Right cardiac atrium (tissue), 5 donors: ENCODE data around the gene LXN. TPM values are rescaled to one million over a fixed set of nuclear protein-coding genes. Genes with fewer than 3 reads are reported as not detected.
"Not testable (repeated sequence)": the region's sequence is repeated elsewhere in the genome, so short reads cannot be mapped to it uniquely, and the experiment has no call there.

Experiments
- ATAC-seq, 2 donors: fragments of 200-7000 bp; cut with Tn5 transposase; one replicate each; pipeline versions ENCODE4 v1.8.0 to v1.9.1; 2020; ENCODE audit warnings: moderate library complexity in 2 of 2, mild to moderate bottlenecking in 1 of 2
- DNase-seq, 3 donors: peaks; one replicate each; pipeline ENCODE4 v3.0.0-alpha.2; 2020
- H3K27ac ChIP-seq: one replicate; pipeline ENCODE4 v1.5.1; 2013; ENCODE audit warnings: mild to moderate bottlenecking, low read length, control low read depth, moderate library complexity
- H3K27me3 ChIP-seq: one replicate; pipeline ENCODE4 v1.6.1; 2013; ENCODE audit not compliant: control insufficient read depth, insufficient read depth
- H3K4me1 ChIP-seq: one replicate; pipeline ENCODE4 v1.6.1; 2013; ENCODE audit warnings: low read length; ENCODE audit not compliant: control insufficient read depth, insufficient read depth
- H3K4me3 ChIP-seq: one replicate; pipeline ENCODE4 v1.5.1; 2013; ENCODE audit warnings: low read length, control low read depth
- H3K9me3 ChIP-seq: one replicate; pipeline ENCODE4 v1.6.1; 2013; ENCODE audit warnings: low read length; ENCODE audit not compliant: control insufficient read depth
- WGBS: extraction: QIAGEN DNeasy Blood & Tissue Kit; methylation state at CpG from one replicate; pipeline ENCODE4 v1.1.7; 2013; 5-methylcytosine and 5-hydroxymethylcytosine counted together
- intact Hi-C, 4 donors: fragments of 100-400 bp; cut with DNase I; formaldehyde crosslinking; loops; one replicate each; pipeline versions ENCODE4 v1.11.0 to v1.14.0; 2022 to 2023
- polyA plus RNA-seq: library from polyadenylated mRNA; stranded (reverse); fragments of 200-250 nt; gene quantifications from one replicate; pipeline ENCODE4 v1.2.3, GENCODE V29; 2013
- total RNA-seq, 4 donors: library from RNA; stranded (reverse); fragmentation: NEBNext Ultra II Directional; extraction: Animal tissue kit (Norgen Biotek cat#: 25700); gene quantifications; one replicate each; pipeline ENCODE4 v1.2.1, GENCODE V29; 2021
- donor health status: healthy with polysubstance abuse.
- donor health status: DM: no; HTN: yes; CAD: no.
- donor health status: DM: no; HTN: no; CAD: no.
- donor health status: DM: no; HTN: yes; CAD: no; lungs with severe emphysema.
- donor health status: DM: yes; HTN: yes; CAD: no.

Gene LXN
- total and polyA plus RNA-seq, 5 donors, result 9.7 to 27.3 (median 10.2) TPM

GRCh38 chr3:158702815-158703481, 30.5 kb upstream of the LXN start:
- intact Hi-C loops, result no loop called here
- no peaks in the 10 kb centered on the region for H3K4me1 ChIP-seq
- H3K27me3 ChIP-seq, result no peaks in the 10 kb centered on the region
- H3K9me3 ChIP-seq, result no peaks in the 10 kb centered on the region
- H3K27ac ChIP-seq, result no peak overlapping the region
- DNase-seq (no peak), ATAC-seq (no peak)
- no peak overlapping the region for H3K4me3 ChIP-seq
- WGBS, result 61% methylated on average over 4 of the region's 4 CpGs

- no peak overlapping the region for H3K4me3 ChIP-seq
- intact Hi-C loops, result no loop called here
- H3K27ac ChIP-seq, result no peak overlapping the region
- ATAC-seq, result no peak
- no peaks in the 10 kb centered on the region for H3K9me3 ChIP-seq
- 74% methylated on average over 4 of the region's 4 CpGs for WGBS
- no peaks in the 10 kb centered on the region for H3K27me3 ChIP-seq
- no peaks in the 10 kb centered on the region for H3K4me1 ChIP-seq
- no peak for DNase-seq
Measured at GRCh38 chr3:158701420-158702065, 29.1 kb upstream of the LXN start.

- intact Hi-C loops, result no loop called here
- no peak overlapping the region for H3K27ac ChIP-seq
- no peaks in the 10 kb centered on the region for H3K4me1 ChIP-seq
- no peaks in the 10 kb centered on the region for H3K9me3 ChIP-seq
- DNase-seq, result peak in 2 of 3 donors; percentile 46 to 59
- H3K27me3 ChIP-seq, result no peaks in the 10 kb centered on the region
- peak; percentile 61 to 79 for ATAC-seq
- no peak overlapping the region for H3K4me3 ChIP-seq
Measured at GRCh38 chr3:158700559-158700958, 28.1 kb upstream of the LXN start.

GRCh38 chr3:158696618-158697017, 24.2 kb upstream of the LXN start:
- Histone ChIP-seq H3K9me3 (no peaks in the 10 kb centered on the region), H3K4me3 (no peak overlapping the region), H3K27ac (no peak overlapping the region), H3K27me3 (no peaks in the 10 kb centered on the region), H3K4me1 (no peaks in the 10 kb centered on the region)
- intact Hi-C loops, result no loop called here
- no peak for DNase-seq
- WGBS, result 47% methylated on average over 2 of the region's 2 CpGs
- ATAC-seq, result no peak

DNA sequence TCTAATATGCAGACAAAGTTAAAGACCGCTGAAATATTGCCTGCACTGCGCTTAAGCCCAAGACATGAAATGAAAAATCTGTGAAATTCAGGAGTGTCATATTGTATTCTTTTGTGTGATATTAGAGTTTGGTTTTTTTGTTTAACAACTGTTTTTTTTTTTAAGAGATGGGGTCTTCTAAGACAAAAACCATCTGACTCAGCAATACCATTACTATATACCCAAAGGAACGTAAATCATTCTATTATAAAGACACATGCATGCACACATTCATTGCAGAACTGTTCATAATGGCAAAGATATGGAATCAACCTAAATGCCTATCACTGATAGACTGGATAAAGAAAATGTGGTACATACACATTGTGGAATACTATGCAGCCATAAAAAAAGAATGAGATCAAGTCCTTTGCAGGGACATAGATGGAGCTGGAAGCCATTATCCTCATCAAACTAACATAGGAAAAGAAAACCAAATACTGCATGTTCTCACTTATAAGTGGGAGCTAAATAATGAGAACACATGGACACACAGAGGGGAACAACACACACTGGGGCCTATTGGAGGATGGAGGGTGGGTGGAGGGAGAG, 21.5 kb upstream of the LXN start:
- intact Hi-C loops, result not testable (repeated sequence)
- 98% methylated on average over 3 of the region's 3 CpGs for WGBS

GRCh38 chr3:158685159-158685558, 12.7 kb upstream of the LXN start:
- 88% methylated on average over 2 of the region's 2 CpGs for WGBS
- Histone ChIP-seq H3K9me3 (no peaks in the 10 kb centered on the region), H3K4me1 (no peaks in the 10 kb centered on the region), H3K27ac (no peak overlapping the region), H3K4me3 (no peak overlapping the region), H3K27me3 (no peaks in the 10 kb centered on the region)
- DNase-seq (no peak), ATAC-seq (no peak)
- intact Hi-C loops, result no loop called here

More for the DNA sequence above, 21.5 kb upstream of the LXN start:
- not testable (repeated sequence) for DNase-seq, H3K4me1 ChIP-seq, ATAC-seq, H3K27me3 ChIP-seq, H3K9me3 ChIP-seq, H3K27ac ChIP-seq, H3K4me3 ChIP-seq

DNA sequence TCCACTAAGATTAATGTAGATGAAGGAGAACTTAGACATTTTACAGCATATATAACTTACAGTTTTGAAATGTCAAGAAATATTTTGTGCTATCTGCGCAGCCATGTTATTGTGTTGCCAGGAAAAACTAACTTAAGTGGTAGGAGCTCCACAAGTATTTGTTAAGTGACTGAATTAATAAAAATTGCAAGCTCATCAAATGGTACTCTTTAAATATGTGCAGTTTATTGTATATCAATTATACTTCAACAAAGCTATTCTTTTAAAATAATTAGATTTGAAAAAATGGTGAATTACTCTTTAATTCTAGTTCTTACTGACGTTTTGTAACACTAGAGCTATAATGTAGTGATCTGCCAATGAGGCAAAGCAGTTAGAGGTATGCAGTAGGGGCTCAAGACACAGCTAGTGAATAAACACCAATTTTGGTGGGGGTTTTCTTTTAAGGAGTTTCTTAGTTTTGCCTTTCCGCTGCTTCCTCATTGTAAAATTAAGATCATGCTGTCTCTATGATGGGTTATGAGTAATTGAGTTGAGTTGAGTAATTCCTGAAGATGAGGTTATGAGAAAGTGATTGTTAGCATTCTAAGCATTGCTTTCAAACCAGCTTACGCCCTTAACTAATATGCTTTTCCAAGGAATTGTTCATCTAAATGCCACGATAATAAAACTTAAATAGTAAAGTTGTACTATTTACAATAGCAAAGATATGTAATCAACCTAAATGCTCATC, 10.9 kb upstream of the LXN start:
- Histone ChIP-seq H3K27me3 (no peaks in the 10 kb centered on the region), H3K4me1 (no peaks in the 10 kb centered on the region), H3K4me3 (no peak overlapping the region), H3K27ac (no peak overlapping the region), H3K9me3 (no peaks in the 10 kb centered on the region)
- ATAC-seq, result no peak
- DNase-seq, result no peak
- WGBS, result 95% methylated on average over 5 of the region's 5 CpGs
- intact Hi-C loops, result no loop called here

GRCh38 chr3:158680861-158681260, 8.4 kb upstream of the LXN start:
- 89% methylated on average over 2 of the region's 2 CpGs for WGBS
- Histone ChIP-seq H3K27ac (no peak overlapping the region), H3K4me3 (no peak overlapping the region), H3K4me1 (no peaks in the 10 kb centered on the region), H3K27me3 (no peaks in the 10 kb centered on the region), H3K9me3 (no peaks in the 10 kb centered on the region)
- DNase-seq (no peak), ATAC-seq (no peak)
- intact Hi-C loops, result no loop called here

- DNase-seq, result no peak
- intact Hi-C loops, result no loop called here
- 22% methylated on average over 1 of the region's 1 CpG for WGBS
- Histone ChIP-seq H3K9me3 (no peaks in the 10 kb centered on the region), H3K27me3 (no peaks in the 10 kb centered on the region), H3K27ac (no peak overlapping the region), H3K4me3 (no peak overlapping the region), H3K4me1 (no peaks in the 10 kb centered on the region)
- no peak for ATAC-seq
Measured at GRCh38 chr3:158679547-158680000, 7.1 kb upstream of the LXN start.

DNA sequence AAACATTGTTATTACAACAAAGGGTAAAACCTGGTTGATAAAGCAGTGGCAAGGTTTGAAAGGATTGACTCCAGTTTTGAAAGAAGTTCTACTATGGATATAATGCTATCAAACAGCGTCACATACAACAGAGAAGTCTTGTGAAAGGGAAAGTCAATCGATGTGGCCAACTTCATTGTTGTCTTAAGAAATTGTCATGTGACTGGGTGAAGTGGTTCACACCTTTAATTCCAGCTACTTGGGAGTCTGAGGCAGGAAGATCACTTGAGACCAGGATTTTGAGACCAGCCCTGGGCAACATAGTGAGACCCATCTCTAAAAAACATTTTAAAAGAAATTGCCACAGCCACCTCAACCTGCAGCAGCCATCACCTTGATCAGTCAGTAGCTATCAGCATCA, 6.2 kb upstream of the LXN start:
- H3K4me3 ChIP-seq, result no peak overlapping the region
- ATAC-seq (no peak), DNase-seq (no peak)
- WGBS, result 92% methylated on average over 2 of the region's 2 CpGs
- no peak overlapping the region for H3K27ac ChIP-seq
- H3K9me3 ChIP-seq, result no peaks in the 10 kb centered on the region
- H3K4me1 ChIP-seq, result no peaks in the 10 kb centered on the region
- intact Hi-C loops, result no loop called here
- H3K27me3 ChIP-seq, result no peaks in the 10 kb centered on the region

DNA sequence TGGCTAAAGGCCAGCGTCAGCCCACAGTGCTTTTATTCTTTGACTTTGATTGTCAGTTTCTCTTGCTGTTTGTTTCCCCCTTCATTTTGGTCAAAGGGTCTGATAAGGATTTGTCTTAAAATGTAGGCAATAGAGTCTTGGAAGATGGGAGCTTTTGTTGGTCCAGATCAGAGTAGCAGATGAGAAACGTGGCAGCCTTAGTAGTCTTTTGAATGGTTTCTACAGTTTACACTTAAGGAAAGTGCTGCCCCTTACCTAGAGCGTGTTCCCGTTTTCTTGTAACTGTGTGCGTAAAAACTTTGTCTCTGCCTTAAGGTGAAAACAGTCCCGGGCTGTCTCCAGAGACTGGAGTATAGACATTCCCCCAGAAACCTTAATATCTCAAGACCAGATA, 630 bp downstream of the LXN start:
- Histone ChIP-seq H3K27ac (peak overlapping the region; percentile 75), H3K9me3 (no peaks in the 10 kb centered on the region), H3K4me3 (peak overlapping the region; percentile 63), H3K27me3 (no peaks in the 10 kb centered on the region), H3K4me1 (no peaks in the 10 kb centered on the region)
- WGBS, result 27% methylated on average over 6 of the region's 6 CpGs
- ATAC-seq, result peak; percentile 20 to 25
- no peak for DNase-seq
- intact Hi-C loops, result no loop called here
